Measurements from ENCODE around the gene DPYSL4. TPM values are rescaled to one million over a fixed set of nuclear protein-coding genes. Genes with fewer than 3 reads are reported as not detected.

Gene DPYSL4
- total and polyA plus RNA-seq, 2 of the 4 experiments (the other 2 are of a cell fraction): 8.1 to 30.5 TPM

GRCh38 chr10:132236881-132237280 is 50.1 kb downstream of the DPYSL4 start:
- Histone ChIP-seq H3K18ac (ENCODE audit: low read depth, low read length) (no peak overlapping the region), H3K36me3 (ENCODE audit: control insufficient read depth, insufficient read depth, low read length) (no peaks in the 10 kb centered on the region), H3K4me2 (ENCODE audit: low read depth, low read length) (no peak overlapping the region), H3K79me1 (ENCODE audit: low read depth in 1 of 2, low read length in 2 of 2) (no peaks in the 10 kb centered on the region), H2BK120ac (ENCODE audit: low read depth, low read length) (no peak overlapping the region), H2AK9ac (replicated peaks; ENCODE audit: low read depth, low read length, poor library complexity) (no peak overlapping the region), H3K4ac (ENCODE audit: low read depth, low read length) (no peak overlapping the region), H3K23ac (ENCODE audit: low read depth, low read length) (no peak overlapping the region), H3K4me1 (ENCODE audit: control insufficient read depth, insufficient read depth, low read length) (no peaks in the 10 kb centered on the region), H3K27ac (ENCODE audit: insufficient read depth, low read length) (no peak overlapping the region), H3K4me3 (ENCODE audit: insufficient read depth, low read depth, low read length) (no peak overlapping the region), H3K56ac (ENCODE audit: extremely low read depth, insufficient read depth, low read length) (no peak overlapping the region), H3K9me1 (ENCODE audit: insufficient read depth, low read length) (no peaks in the 10 kb centered on the region; the same call in 1 of the 2 replicates), H3K14ac (replicated peaks; ENCODE audit: low read depth, low read length) (no peak overlapping the region), H3K9me3 (ENCODE audit: control insufficient read depth, insufficient read depth, low read length) (no peaks in the 10 kb centered on the region), H4K8ac (ENCODE audit: low read depth in 2 of 2, low read length in 2 of 2) (no peak overlapping the region), H3K27me3 (ENCODE audit: control insufficient read depth, insufficient read depth, low read length) (peaks cover 7% of the 10 kb centered on the region; the same call in 1 of the 2 replicates), H2BK5ac (ENCODE audit: low read depth, low read length, poor library complexity, severe bottlenecking) (no peak overlapping the region), H4K20me1 (ENCODE audit: insufficient read depth, low read length) (no peaks in the 10 kb centered on the region), H2AFZ (replicated peaks; ENCODE audit: low read length, poor library complexity) (no peak overlapping the region), H3K9ac (ENCODE audit: low read depth, low read length) (no peak overlapping the region), H4K5ac (ENCODE audit: low read depth, low read length) (no peak overlapping the region), H2BK20ac (ENCODE audit: low read depth, low read length) (no peak overlapping the region), H2BK15ac (ENCODE audit: low read depth, low read length) (no peak overlapping the region), H2AK5ac (ENCODE audit: low read depth, low read length) (no peak overlapping the region), H4K91ac (ENCODE audit: insufficient read depth, low read depth, low read length) (no peak overlapping the region)
- no peak for DNase-seq
- in situ Hi-C loops (cut with MboI; ENCODE audit: low sequenced_read_pairs) (no loop called here), intact Hi-C loops (cut with micrococcal nuclease) (no loop called here), dilution Hi-C loops (cut with HindIII; ENCODE audit: low sequenced_read_pairs, unreplicated experiment) (loop anchor here (25.0 kb wide), 1 partner anchor 100 kb away; the partner anchor contains the start of gene LRRC27)
- POLR2A ChIA-PET (ENCODE audit: unreplicated experiment): no interaction called here
- no TSS peak for BruUV-seq (replicated peaks)
- CTCF ChIA-PET: no interaction called here
- ATAC-seq (ENCODE audit: low read depth): no peak
- TF ChIP-seq MXI1 (IDR thresholded peaks at IDR 0.05; ENCODE audit: borderline replicate concordance, low read depth, low read length) (no peak), RCOR1 (IDR thresholded peaks at IDR 0.05; ENCODE audit: insufficient replicate concordance, low read length) (no peak), RAD21 (IDR thresholded peaks at IDR 0.05; ENCODE audit: low read length) (no peak), CEBPB (IDR thresholded peaks at IDR 0.05; ENCODE audit: low read depth, low read length) (no peak), ELK1 (IDR thresholded peaks at IDR 0.05; ENCODE audit: borderline replicate concordance, low read depth, low read length) (no peak), USF2 (IDR thresholded peaks at IDR 0.05; ENCODE audit: low read depth, low read length) (no peak), MAFK (IDR thresholded peaks at IDR 0.05; ENCODE audit: low read depth, low read length) (no peak), NFE2L2 (IDR thresholded peaks at IDR 0.05; ENCODE audit: low read depth, low read length) (no peak), RFX5 (IDR thresholded peaks at IDR 0.05; ENCODE audit: low read depth, low read length) (no peak), FOS (IDR thresholded peaks at IDR 0.05; ENCODE audit: low read depth, low read length) (no peak), SMC3 (IDR thresholded peaks at IDR 0.05; ENCODE audit: low read depth, low read length) (no peak), POLR2A (IDR thresholded peaks at IDR 0.05; ENCODE audit: low read depth, low read length) (no peak)
- 100% methylated on average over 1 of the region's 13 CpGs; no CpG with 5 or more reads in 1 of the 2 experiments for WGBS, 2 experiments (ENCODE audit: extremely low coverage in 2 of 2, insufficient read length in 1 of 2)

Data from IMR-90 (cell line).